ENCODE data around the gene RXRA. TPM values are rescaled to one million over a fixed set of nuclear protein-coding genes. Genes with fewer than 3 reads are reported as not detected.

RXRA gene
- total RNA-seq, 4 donors from 2014 or later: 39.4 to 81.3 (median 67.4) TPM

GRCh38 chr9:134293611-134294152, 32.6 kb upstream of the RXRA start:
- H3K27ac ChIP-seq: no peak overlapping the region
- intact Hi-C loops (cut with DNase I): no loop called here
- no peaks in the 10 kb centered on the region for H3K9me3 ChIP-seq
- 50 to 55% methylated on average over 14 to 24 of the region's 24 CpGs for WGBS, 2 donors
- TF ChIP-seq, protein P1, sequence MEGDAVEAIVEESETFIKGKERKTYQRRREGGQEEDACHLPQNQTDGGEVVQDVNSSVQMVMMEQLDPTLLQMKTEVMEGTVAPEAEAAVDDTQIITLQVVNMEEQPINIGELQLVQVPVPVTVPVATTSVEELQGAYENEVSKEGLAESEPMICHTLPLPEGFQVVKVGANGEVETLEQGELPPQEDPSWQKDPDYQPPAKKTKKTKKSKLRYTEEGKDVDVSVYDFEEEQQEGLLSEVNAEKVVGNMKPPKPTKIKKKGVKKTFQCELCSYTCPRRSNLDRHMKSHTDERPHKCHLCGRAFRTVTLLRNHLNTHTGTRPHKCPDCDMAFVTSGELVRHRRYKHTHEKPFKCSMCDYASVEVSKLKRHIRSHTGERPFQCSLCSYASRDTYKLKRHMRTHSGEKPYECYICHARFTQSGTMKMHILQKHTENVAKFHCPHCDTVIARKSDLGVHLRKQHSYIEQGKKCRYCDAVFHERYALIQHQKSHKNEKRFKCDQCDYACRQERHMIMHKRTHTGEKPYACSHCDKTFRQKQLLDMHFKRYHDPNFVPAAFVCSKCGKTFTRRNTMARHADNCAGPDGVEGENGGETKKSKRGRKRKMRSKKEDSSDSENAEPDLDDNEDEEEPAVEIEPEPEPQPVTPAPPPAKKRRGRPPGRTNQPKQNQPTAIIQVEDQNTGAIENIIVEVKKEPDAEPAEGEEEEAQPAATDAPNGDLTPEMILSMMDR (IDR thresholded peaks at IDR 0.05): no peak
- TF ChIP-seq POLR2A (IDR thresholded peaks at IDR 0.05): no peak
- peaks cover 0 to 8% of the 10 kb centered on the region in 2 donors for H3K4me1 ChIP-seq
- H3K36me3 ChIP-seq: no peaks in the 10 kb centered on the region
- DNase-seq: no peak
- no peak overlapping the region for H3K4me3 ChIP-seq (replicated peaks in 1 of 3)
- H3K27me3 ChIP-seq: no peaks in the 10 kb centered on the region

DNA sequence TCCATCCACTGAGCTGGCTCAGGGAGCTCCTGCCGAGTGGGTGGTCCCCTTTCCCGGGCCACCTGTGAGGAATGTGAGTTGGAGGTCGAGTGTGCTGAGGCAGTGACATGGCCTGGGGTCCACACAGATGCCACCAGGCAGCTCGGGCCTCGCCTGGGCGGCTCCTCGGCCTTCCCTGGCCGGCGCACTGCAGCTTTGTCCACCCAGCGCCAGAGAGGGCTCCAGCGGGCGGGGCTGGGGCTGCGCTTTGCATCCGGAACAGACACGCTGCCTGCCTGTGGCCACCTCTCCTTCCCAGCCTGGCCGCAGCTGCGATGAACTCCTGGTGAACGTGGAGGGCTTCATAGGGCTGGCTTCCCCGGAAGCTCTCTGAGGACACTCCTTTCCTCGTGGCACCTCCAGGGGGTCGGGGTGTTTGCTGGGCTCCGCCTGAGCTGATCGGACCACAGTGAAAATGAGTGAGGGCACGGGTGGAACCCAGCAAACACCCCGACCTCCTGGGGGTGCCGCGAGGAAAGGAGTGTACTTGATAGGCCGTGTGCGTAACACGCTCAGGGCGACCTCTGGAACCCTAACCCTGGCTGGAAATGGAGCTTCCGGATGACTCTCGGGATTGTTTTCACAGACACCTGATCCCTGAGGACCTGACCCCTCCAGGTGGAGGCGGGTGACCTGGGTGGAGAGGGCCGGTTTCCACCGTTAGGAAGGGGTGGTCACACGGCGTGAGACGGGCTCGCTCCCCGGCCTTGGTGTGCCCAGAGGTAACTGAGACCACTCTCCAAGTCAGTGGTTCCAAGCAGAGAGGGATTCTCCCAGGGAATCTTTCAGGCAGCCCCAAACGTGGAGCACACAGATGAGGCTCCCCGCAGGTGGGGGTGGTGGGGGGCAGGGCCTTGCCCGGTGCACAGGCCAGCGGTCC, 31.8 kb upstream of the RXRA start:
- Histone ChIP-seq H3K4me3 (replicated peaks in 1 of 3) (no peak overlapping the region), H3K9me3 (no peaks in the 10 kb centered on the region), H3K27ac (no peak overlapping the region), H3K4me1 (peaks cover 2 to 14% of the 10 kb centered on the region in 2 donors), H3K36me3 (no peaks in the 10 kb centered on the region), H3K27me3 (no peaks in the 10 kb centered on the region)
- peak in 1 of 2 donors; percentile 18 for DNase-seq
- 64 to 76% methylated on average over 23 to 35 of the region's 45 CpGs for WGBS, 2 donors
- no peak for TF ChIP-seq POLR2A (IDR thresholded peaks at IDR 0.05)
- TF ChIP-seq, protein P1 (IDR thresholded peaks at IDR 0.05): no peak
- intact Hi-C loops (cut with DNase I): no loop called here

- TF ChIP-seq, protein P1 (IDR thresholded peaks at IDR 0.05): no peak
- TF ChIP-seq POLR2A (IDR thresholded peaks at IDR 0.05): no peak
- Histone ChIP-seq H3K4me3 (replicated peaks in 1 of 3) (no peak overlapping the region), H3K9me3 (no peaks in the 10 kb centered on the region), H3K27ac (no peak overlapping the region), H3K27me3 (no peaks in the 10 kb centered on the region), H3K4me1 (peaks cover 6 to 22% of the 10 kb centered on the region in 2 donors), H3K36me3 (no peaks in the 10 kb centered on the region)
- intact Hi-C loops (cut with DNase I): no loop called here
- no peak for DNase-seq
- WGBS, 2 donors: 88 to 89% methylated on average over 23 to 25 of the region's 25 CpGs
Observed at GRCh38 chr9:134295101-134295745, 31.0 kb upstream of the RXRA start.

- no peak for DNase-seq
- Histone ChIP-seq H3K4me1 (peaks cover 6 to 24% of the 10 kb centered on the region in 2 donors), H3K36me3 (no peaks in the 10 kb centered on the region), H3K27me3 (no peaks in the 10 kb centered on the region), H3K27ac (no peak overlapping the region), H3K9me3 (no peaks in the 10 kb centered on the region), H3K4me3 (replicated peaks in 1 of 3) (no peak overlapping the region)
- WGBS, 2 donors: 94 to 96% methylated on average over 12 of the region's 12 CpGs
- TF ChIP-seq POLR2A (IDR thresholded peaks at IDR 0.05): no peak
- TF ChIP-seq, protein P1 (IDR thresholded peaks at IDR 0.05): no peak
- intact Hi-C loops (cut with DNase I): no loop called here
Observed at GRCh38 chr9:134295746-134296250, 30.5 kb upstream of the RXRA start.

Measured in thyroid gland (tissue), 4 donors.